NCI-H187 treated with DMSO at 0.1 percent for 48 hours (cell line): ENCODE measurements around the gene ZRANB3.

Experiments used
- DNase-seq: peaks from one replicate; lab custom pipeline; 2025; lab: John Stamatoyannopoulos, UW

ZRANB3 gene

GRCh38 chr2:135169900-135170753 lies 360.9 kb downstream of the ZRANB3 start:
- DNase-seq = no peak

GRCh38 chr2:135168204-135168856 lies 362.7 kb downstream of the ZRANB3 start:
- no peak for DNase-seq

- DNase-seq = no peak
Measured at GRCh38 chr2:135167273-135167672, 363.7 kb downstream of the ZRANB3 start.

- no peak for DNase-seq
Measured at GRCh38 chr2:135164431-135164830, 366.6 kb downstream of the ZRANB3 start.

GRCh38 chr2:135163901-135164300 lies 367.1 kb downstream of the ZRANB3 start:
- DNase-seq = no peak

- no peak for DNase-seq
Measured at GRCh38 chr2:135163306-135163705, 367.7 kb downstream of the ZRANB3 start.

- DNase-seq = no peak
Measured at GRCh38 chr2:135162786-135163185, 368.2 kb downstream of the ZRANB3 start.

GRCh38 chr2:135162377-135162776 lies 368.6 kb downstream of the ZRANB3 start:
- DNase-seq = no peak

- DNase-seq = no peak
Measured at GRCh38 chr2:135159191-135159590, 371.8 kb downstream of the ZRANB3 start.

GRCh38 chr2:135157856-135158255 lies 373.2 kb downstream of the ZRANB3 start:
- no peak for DNase-seq

GRCh38 chr2:135154962-135155361 lies 376.1 kb downstream of the ZRANB3 start:
- DNase-seq = no peak

- no peak for DNase-seq
Measured at GRCh38 chr2:135152361-135152760, 378.7 kb downstream of the ZRANB3 start.

- DNase-seq = no peak
Measured at GRCh38 chr2:135151615-135152014, 379.4 kb downstream of the ZRANB3 start.

- no peak for DNase-seq
Measured at GRCh38 chr2:135150725-135151124, 380.3 kb downstream of the ZRANB3 start.

- no peak for DNase-seq
Measured at GRCh38 chr2:135149251-135149650, 381.8 kb downstream of the ZRANB3 start.

- DNase-seq = no peak
Measured at GRCh38 chr2:135144343-135144742, 386.7 kb downstream of the ZRANB3 start.

- no peak for DNase-seq
Measured at GRCh38 chr2:135142323-135142722, 388.7 kb downstream of the ZRANB3 start.

GRCh38 chr2:135140606-135141005 lies 390.4 kb downstream of the ZRANB3 start:
- no peak for DNase-seq

GRCh38 chr2:135132314-135132713 lies 398.7 kb downstream of the ZRANB3 start:
- DNase-seq = no peak

GRCh38 chr2:135130751-135131150 lies 400.3 kb downstream of the ZRANB3 start:
- DNase-seq = no peak

GRCh38 chr2:135125940-135126339 lies 405.1 kb downstream of the ZRANB3 start:
- no peak for DNase-seq

GRCh38 chr2:135124924-135125886 lies 405.8 kb downstream of the ZRANB3 start:
- no peak for DNase-seq
